Neural progenitor cell (in vitro differentiated cells): ENCODE measurements around the gene SMYD3. TPM values are rescaled to one million over a fixed set of nuclear protein-coding genes. Genes with fewer than 3 reads are reported as not detected.

Experiments
- DNase-seq: peaks from one replicate; pipeline ENCODE4 v3.0.0-alpha.2; 2016; ENCODE audit warnings: low spot score
- H2AFZ ChIP-seq: fragments of 200-600 bp; sonication (generic); replicated peaks from 2 replicates; pipeline ENCODE4 v1.6.1; 2016; ENCODE audit warnings: antibody characterized with exemption
- H3F3A ChIP-seq: fragments of 200-600 bp; sonication (generic); 2 replicates; pipeline ENCODE4 v1.6.1; 2016; ENCODE audit warnings: antibody characterized with exemption, low read depth
- H3K27ac ChIP-seq: fragments of 200-600 bp; sonication (generic); 2 replicates; pipeline ENCODE4 v1.5.1; 2016; ENCODE audit warnings: mild to moderate bottlenecking
- H3K27me3 ChIP-seq: fragments of 200-600 bp; sonication (generic); 2 replicates; pipeline ENCODE4 v1.6.1; 2016; ENCODE audit warnings: mild to moderate bottlenecking, moderate library complexity
- H3K36me3 ChIP-seq: fragments of 200-600 bp; sonication (generic); 2 replicates; pipeline ENCODE4 v1.5.1; 2016
- H3K4me1 ChIP-seq: fragments of 200-600 bp; sonication (generic); 2 replicates; pipeline ENCODE4 v1.6.1; 2016; ENCODE audit warnings: mixed run types
- H3K4me2 ChIP-seq: fragments of 200-600 bp; sonication (generic); 2 replicates; pipeline ENCODE4 v1.6.1; 2016
- H3K4me3 ChIP-seq: fragments of 200-600 bp; sonication (generic); 2 replicates; pipeline ENCODE4 v1.5.1; 2016
- H3K79me2 ChIP-seq: fragments of 200-600 bp; sonication (generic); 2 replicates; pipeline ENCODE4 v1.6.1; 2016; ENCODE audit warnings: low read depth
- H3K9ac ChIP-seq: fragments of 200-600 bp; sonication (generic); 2 replicates; pipeline ENCODE4 v1.6.1; 2016
- H3K9me3 ChIP-seq: fragments of 200-600 bp; sonication (generic); 2 replicates; pipeline ENCODE4 v1.5.1; 2016; ENCODE audit warnings: low read depth
- H4K20me1 ChIP-seq: fragments of 200-600 bp; sonication (generic); 2 replicates; pipeline ENCODE4 v1.6.1; 2016; ENCODE audit warnings: low read depth
- H3K27ac Mint-ChIP-seq: 3 replicates; pipeline ENCODE4 v1.8.0; 2021; ENCODE audit warnings: mixed read lengths
- H3K27me3 Mint-ChIP-seq: 2 replicates; pipeline ENCODE4 v1.8.0; 2022; ENCODE audit warnings: low read depth, mild to moderate bottlenecking, inconsistent platforms, moderate library complexity, mixed read lengths; ENCODE audit not compliant: insufficient read depth
- H3K36me3 Mint-ChIP-seq: 3 replicates; pipeline ENCODE4 v1.8.0; 2021; ENCODE audit warnings: mixed read lengths
- H3K4me1 Mint-ChIP-seq: 3 replicates; pipeline ENCODE4 v1.8.0; 2021; ENCODE audit warnings: mixed read lengths
- H3K4me3 Mint-ChIP-seq: 3 replicates; pipeline ENCODE4 v1.8.0; 2021; ENCODE audit warnings: mild to moderate bottlenecking, moderate library complexity, mixed read lengths
- H3K9me3 Mint-ChIP-seq: 3 replicates; pipeline ENCODE4 v1.8.0; 2020; ENCODE audit warnings: mixed read lengths
- EZH2 ChIP-seq: fragments of 200-600 bp; sonication (generic); IDR thresholded peaks from 2 replicates; pipeline ENCODE4 v1.6.1; 2017; ENCODE audit warnings: antibody characterized with exemption, mild to moderate bottlenecking, moderate library complexity
- EZH2phosphoT487 ChIP-seq: fragments of 200-600 bp; sonication (generic); IDR thresholded peaks from 2 replicates; pipeline ENCODE4 v1.6.1; 2017; ENCODE audit warnings: antibody characterized with exemption
- total RNA-seq: library from RNA; depleted of rRNA; stranded (reverse); fragments of >200 nt; gene quantifications from 2 replicates; pipeline ENCODE4 v1.2.3, GENCODE V29; 2015; ENCODE audit warnings: low replicate concordance
- TF ChIP-seq, protein P1 (sequence below): fragments of 200-600 bp; sonication (generic); IDR thresholded peaks from 2 replicates; pipeline ENCODE4 v1.5.1; 2017; ENCODE audit warnings: antibody characterized with exemption, mild to moderate bottlenecking

Gene SMYD3
- total RNA-seq, 1 donor from 2014 or later, result 43.2 TPM

DNA sequence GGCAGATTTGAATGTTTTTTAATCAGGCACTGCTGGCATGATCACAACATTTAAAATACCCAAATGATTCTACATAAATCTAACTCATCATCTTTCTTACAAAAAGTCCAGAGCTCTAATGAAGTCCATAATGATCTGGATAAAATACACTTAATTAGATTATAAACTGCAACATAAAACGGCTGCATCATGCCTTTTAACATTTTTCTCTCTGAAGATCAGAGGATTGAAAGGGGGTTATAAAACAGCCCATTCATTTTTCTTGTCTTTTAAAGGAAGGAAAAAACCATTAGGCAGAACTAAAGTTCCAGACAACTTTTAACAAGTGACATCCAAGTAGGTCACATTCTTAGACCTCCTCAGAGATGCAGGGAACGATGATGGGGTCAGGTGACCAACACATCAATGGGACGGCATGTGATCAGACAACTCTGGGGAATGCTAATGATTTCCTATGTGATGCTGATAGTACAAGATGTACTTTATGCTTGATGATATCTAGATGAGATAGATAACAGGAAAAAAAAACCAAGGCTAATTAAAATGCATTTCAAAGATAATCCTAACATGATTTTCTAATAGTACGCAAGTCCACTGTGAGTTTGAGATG is 455.1 kb downstream of the SMYD3 start:
- Histone ChIP-seq H3K36me3 (no peaks in the 10 kb centered on the region), H3K4me1 (no peaks in the 10 kb centered on the region), H3K9ac (no peak overlapping the region), H3F3A (no peaks in the 10 kb centered on the region), H3K4me3 (no peak overlapping the region), H3K27me3 (no peaks in the 10 kb centered on the region), H3K79me2 (no peaks in the 10 kb centered on the region), H3K27ac (no peak overlapping the region), H3K9me3 (peaks cover 6% of the 10 kb centered on the region), H4K20me1 (no peaks in the 10 kb centered on the region), H2AFZ (no peak overlapping the region), H3K4me2 (no peak overlapping the region)
- no peaks in the 10 kb centered on the region for H3K27me3 Mint-ChIP-seq
- H3K4me3 Mint-ChIP-seq, result no peak overlapping the region
- no peaks in the 10 kb centered on the region for H3K36me3 Mint-ChIP-seq
- no peaks in the 10 kb centered on the region for H3K4me1 Mint-ChIP-seq
- no peak for DNase-seq
- no peak overlapping the region for H3K27ac Mint-ChIP-seq
- TF ChIP-seq, protein P1, sequence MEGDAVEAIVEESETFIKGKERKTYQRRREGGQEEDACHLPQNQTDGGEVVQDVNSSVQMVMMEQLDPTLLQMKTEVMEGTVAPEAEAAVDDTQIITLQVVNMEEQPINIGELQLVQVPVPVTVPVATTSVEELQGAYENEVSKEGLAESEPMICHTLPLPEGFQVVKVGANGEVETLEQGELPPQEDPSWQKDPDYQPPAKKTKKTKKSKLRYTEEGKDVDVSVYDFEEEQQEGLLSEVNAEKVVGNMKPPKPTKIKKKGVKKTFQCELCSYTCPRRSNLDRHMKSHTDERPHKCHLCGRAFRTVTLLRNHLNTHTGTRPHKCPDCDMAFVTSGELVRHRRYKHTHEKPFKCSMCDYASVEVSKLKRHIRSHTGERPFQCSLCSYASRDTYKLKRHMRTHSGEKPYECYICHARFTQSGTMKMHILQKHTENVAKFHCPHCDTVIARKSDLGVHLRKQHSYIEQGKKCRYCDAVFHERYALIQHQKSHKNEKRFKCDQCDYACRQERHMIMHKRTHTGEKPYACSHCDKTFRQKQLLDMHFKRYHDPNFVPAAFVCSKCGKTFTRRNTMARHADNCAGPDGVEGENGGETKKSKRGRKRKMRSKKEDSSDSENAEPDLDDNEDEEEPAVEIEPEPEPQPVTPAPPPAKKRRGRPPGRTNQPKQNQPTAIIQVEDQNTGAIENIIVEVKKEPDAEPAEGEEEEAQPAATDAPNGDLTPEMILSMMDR, result no peak
- TF ChIP-seq EZH2, result no peak
- H3K9me3 Mint-ChIP-seq, result peaks cover 3% of the 10 kb centered on the region

DNA sequence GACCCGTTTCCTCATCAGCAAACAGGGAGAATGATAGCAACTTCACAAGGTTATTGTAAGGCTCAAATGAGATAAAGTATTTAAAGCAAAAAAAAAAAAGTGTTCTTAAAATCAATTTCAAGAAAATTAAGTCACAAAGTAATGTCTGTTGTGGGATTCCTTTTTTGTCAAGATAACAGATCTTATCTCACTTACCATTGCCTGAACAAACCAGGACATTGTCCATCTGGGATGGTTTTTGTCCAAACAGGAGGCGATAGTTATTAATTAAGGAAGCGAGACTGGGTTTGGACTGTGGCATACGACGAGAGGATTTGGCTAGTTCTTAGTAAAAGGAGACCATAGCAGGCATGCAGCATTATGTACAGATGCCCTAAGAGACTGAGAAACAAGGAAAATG is 458.4 kb downstream of the SMYD3 start:
- Histone ChIP-seq H3F3A (no peaks in the 10 kb centered on the region), H3K9ac (no peak overlapping the region), H3K4me2 (no peak overlapping the region), H2AFZ (no peak overlapping the region), H3K4me3 (no peak overlapping the region), H3K27ac (no peak overlapping the region), H4K20me1 (no peaks in the 10 kb centered on the region), H3K4me1 (peaks cover 3% of the 10 kb centered on the region), H3K27me3 (no peaks in the 10 kb centered on the region), H3K9me3 (no peaks in the 10 kb centered on the region), H3K79me2 (no peaks in the 10 kb centered on the region), H3K36me3 (no peaks in the 10 kb centered on the region)
- Mint-ChIP-seq H3K27me3 (no peaks in the 10 kb centered on the region), H3K27ac (no peak overlapping the region), H3K4me1 (peaks cover 7% of the 10 kb centered on the region), H3K9me3 (peaks cover 5% of the 10 kb centered on the region), H3K4me3 (no peak overlapping the region), H3K36me3 (no peaks in the 10 kb centered on the region)
- TF ChIP-seq EZH2phosphoT487 (no peak), EZH2 (no peak)
- TF ChIP-seq, protein P1, result no peak
- DNase-seq, result no peak

DNA sequence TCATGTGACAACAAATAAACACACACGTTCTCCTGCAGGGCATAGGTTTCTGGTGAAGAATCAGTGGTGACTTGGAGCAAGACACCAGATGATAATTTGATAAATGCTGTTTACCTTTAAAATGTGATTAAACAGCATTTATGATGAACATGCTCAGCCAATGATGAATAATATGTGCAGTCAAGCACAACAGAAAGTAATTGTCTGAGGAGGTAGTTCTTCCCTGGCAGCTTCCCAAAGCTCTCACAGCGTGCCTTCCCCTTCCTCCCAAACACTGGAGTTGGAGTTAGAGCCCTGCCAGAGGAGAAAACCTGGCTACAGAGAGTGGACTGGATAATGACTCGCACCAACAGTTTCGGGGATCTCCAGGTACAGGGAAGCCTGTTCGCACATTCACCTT is 463.5 kb downstream of the SMYD3 start:
- Histone ChIP-seq H4K20me1 (no peaks in the 10 kb centered on the region), H2AFZ (no peak overlapping the region), H3K4me2 (peak overlapping the region; percentile 24), H3K9ac (no peak overlapping the region), H3K36me3 (no peaks in the 10 kb centered on the region), H3F3A (no peaks in the 10 kb centered on the region), H3K27ac (no peak overlapping the region), H3K4me1 (peaks cover 3% of the 10 kb centered on the region), H3K27me3 (no peaks in the 10 kb centered on the region), H3K4me3 (no peak overlapping the region), H3K9me3 (no peaks in the 10 kb centered on the region), H3K79me2 (no peaks in the 10 kb centered on the region)
- DNase-seq, result peak; percentile 30
- no peaks in the 10 kb centered on the region for H3K36me3 Mint-ChIP-seq
- H3K27ac Mint-ChIP-seq, result no peak overlapping the region
- no peak overlapping the region for H3K4me3 Mint-ChIP-seq
- H3K9me3 Mint-ChIP-seq, result peaks cover 5% of the 10 kb centered on the region
- no peaks in the 10 kb centered on the region for H3K27me3 Mint-ChIP-seq
- TF ChIP-seq EZH2phosphoT487 (no peak), EZH2 (no peak)
- TF ChIP-seq, protein P1, result no peak
- peaks cover 14% of the 10 kb centered on the region for H3K4me1 Mint-ChIP-seq
